Smooth muscle cell of the brain vasculature (primary cell): Measurements from ENCODE around the gene MDFI.

ENCODE experiments used
- DNase-seq: peaks from one replicate; pipeline ENCODE4 v3.0.0-alpha.2; 2012; ENCODE audit warnings: low read depth, low spot score

The MDFI gene

GRCh38 chr6:41638002-41638934 is at the start of gene MDFI:
Gene MDFI (plus strand): TSS chr6:41638468. CDS start chr6:41638750, 282 bp downstream.
- no peak for DNase-seq

GRCh38 chr6:41589223-41589622 is 49.0 kb upstream of the MDFI start:
- DNase-seq: no peak

DNA sequence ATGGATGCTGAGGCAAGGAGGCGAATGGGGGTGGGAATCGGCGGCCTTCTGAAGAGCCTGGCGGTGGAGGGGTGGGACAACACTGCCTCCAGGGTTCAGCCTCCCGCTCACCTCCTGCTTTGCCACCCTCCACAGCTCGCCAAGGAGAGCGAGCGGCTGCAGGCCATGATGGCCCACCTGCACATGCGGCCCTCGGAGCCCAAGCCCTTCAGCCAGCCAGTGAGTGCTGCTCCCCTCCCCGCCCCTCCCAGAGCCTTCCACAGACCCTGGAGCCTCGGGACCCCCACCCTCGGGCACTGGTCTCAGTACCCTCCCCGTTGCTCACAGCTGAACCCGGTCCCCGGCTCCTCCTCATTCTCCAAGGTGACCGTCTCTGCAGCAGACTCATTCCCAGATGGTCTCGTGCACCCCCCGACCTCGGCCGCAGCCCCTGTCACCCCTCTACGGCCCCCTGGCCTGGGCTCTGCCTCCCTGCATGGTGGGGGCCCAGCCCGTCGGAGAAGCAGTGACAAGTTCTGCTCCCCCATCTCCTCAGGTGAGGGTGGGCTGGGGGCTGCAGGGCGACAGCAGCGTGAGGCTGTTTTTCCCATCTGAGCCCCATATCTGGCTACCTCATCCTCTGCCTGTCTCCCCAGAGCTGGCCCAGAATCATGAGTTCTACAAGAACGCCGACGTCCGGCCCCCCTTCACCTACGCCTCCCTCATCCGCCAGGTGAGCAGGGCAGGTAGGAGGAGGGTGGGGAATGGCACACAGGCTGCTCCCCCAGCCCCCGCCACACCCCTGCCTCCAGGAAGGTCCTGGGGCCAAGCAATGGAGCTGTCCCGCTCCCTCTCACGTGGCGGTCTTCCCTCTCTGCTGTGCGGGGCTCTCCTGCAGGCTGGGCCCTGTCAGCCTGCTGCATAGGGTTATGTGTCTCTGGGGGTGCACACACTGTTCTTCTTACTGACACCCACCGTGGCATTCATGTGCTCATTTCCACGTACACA is 48.3 kb upstream of the MDFI start:
- no peak for DNase-seq

GRCh38 chr6:41591122-41591521 is 47.1 kb upstream of the MDFI start:
- no peak for DNase-seq

- DNase-seq: no peak
Observed at GRCh38 chr6:41591859-41592502, 46.3 kb upstream of the MDFI start.

GRCh38 chr6:41593406-41593805 is 44.9 kb upstream of the MDFI start:
- no peak for DNase-seq

DNA sequence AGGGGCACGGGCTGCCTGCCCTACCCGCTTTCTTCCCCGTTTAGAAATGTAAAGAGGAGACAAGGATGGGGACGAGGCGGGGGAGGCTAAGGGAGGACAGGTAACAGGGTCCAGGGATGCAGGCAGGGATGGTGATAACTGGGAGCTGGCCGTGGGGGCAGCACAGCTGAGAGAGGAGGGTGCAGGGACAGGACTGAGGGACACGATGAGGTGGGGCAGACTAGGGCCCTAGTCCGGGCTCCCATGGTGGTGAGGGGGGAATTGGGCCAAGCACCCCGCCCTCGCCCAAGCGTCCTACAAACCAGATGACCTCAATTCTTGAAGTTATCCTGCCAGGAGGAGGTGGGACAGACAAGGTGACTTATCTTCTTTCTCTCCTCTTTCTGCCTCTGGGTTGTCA is 44.4 kb upstream of the MDFI start:
- no peak for DNase-seq

DNA sequence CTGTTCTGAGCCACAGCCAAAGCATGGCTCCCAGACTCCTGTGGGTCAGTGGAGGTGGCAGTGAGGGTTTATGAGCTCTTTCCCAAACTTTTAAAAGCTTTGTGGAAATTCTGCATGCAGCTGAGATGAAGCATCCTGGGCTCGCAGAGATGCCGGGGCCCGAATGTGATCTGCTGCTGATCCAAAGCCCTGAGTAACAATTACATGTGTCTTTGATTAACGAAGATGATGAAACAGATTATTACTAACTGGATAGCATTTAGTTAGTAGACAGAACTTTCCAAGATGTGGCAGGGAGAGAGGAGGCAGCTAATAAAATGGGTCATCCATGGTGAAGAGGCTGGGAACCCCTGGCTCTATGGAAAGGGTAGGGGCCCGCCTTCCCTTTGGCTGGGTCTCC is 43.9 kb upstream of the MDFI start:
- DNase-seq: no peak

GRCh38 chr6:41594766-41595165 is 43.5 kb upstream of the MDFI start:
- DNase-seq: no peak

GRCh38 chr6:41595166-41595565 is 43.1 kb upstream of the MDFI start:
- no peak for DNase-seq

GRCh38 chr6:41596096-41596685 is 42.1 kb upstream of the MDFI start:
- no peak for DNase-seq

DNA sequence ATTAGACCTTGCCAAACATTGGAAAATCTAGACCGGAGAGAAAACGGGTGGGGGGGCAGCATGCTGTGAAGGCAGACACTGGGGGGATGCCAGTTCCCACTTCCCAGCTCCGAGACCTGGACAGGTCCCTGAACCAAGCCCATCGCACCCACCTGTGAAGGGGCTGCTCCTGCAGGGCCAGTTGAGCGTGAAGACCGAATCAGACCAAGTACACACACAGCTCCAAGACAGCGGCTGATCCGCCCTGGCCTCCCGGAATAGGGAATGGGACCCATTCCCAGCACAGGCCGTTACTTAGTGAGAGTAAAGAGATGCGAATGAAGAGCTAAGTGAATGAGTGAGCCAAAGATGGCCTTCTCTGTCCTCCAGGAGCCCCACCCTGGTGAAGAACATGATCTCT is 41.5 kb upstream of the MDFI start:
- no peak for DNase-seq

DNA sequence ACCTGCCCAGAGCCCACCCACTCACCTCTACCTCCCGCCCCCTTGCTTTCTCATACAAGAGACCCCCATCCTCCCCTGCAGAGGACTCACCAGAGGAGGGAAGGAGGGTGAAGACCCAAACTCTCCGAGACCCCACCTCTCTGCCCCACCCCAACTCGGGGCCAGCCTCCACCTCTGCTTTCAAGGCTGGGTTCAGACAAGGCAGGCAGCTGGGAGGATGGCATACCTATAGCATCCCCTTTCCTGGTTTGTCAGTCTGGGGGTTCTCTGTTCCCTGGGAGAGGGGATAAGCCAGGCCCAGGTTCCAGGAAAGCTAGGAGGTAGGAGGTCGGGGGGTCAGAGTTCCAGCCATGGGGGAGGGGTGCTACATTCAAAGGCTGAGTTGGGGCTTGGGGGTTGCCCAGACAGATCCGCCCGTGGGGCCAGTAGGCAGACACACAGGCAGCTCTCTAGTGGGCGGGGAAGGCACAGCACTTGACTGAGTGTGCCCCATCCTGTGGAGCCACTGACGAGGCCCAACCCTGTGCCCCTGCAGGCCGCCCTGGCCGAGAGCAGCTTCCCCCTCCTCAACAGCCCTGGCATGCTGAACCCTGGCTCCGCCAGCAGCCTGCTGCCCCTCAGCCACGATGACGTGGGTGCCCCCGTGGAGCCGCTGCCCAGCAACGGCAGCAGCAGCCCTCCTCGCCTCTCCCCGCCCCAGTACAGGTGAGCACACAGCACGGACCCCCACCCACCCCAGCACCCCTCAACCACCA is 40.8 kb upstream of the MDFI start:
- DNase-seq: no peak

DNA sequence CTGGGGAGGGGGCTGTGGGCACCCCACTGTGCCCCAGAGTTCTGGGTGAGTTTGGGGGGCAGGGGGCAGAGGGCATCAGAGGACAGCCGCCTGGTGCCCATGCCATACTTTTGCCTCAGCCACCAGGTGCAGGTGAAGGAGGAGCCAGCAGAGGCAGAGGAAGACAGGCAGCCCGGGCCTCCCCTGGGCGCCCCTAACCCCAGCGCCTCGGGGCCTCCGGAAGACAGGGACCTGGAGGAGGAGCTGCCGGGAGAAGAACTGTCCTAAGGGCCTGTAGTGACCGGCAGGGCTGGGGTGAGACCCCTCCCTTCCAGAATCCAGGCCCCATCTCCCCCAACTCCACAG is 39.6 kb upstream of the MDFI start:
- no peak for DNase-seq

DNA sequence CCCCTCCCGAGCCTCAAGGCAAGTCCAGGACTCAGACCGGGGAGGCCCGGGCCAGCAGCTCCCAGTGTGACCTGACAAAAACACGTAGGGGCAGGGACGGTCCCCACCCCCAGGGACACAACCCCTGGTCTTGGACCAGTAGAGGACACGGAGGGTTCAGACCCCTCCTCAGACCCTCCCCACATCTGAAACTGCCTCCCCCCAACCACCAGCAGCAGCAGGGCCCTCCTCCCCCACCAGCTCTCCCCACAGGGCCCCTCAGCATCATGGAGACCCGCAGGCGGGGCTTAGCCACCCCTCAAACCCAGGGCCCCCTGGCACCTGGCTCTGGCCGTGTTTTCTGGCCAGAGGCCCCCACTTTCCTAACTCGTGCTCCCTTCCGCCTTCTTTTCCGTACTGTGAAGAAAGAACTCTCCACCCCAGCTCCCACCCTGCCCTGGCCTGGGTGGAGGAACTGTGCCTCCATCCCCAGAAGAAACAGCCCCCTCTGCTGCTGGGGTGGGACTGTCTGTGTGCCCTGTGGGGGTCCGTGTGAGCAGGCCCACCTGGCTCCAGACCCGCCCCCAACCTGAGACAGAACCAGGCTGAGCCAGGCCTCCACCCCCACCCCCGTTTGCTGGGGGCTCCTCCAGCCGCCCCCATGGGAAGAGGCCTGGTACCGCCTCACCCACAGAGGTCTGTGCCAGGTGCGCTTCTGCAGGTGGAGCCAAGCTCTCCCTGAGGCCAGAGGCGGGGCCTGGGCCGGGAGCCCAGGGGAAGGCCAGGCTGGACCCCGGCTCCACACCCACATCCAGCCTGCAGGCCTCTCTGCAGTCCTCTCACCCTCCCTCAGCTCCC is 39.0 kb upstream of the MDFI start:
- no peak for DNase-seq

GRCh38 chr6:41599852-41600445 is 38.3 kb upstream of the MDFI start:
- DNase-seq: no peak

- DNase-seq: no peak
Observed at GRCh38 chr6:41600499-41601247, 37.6 kb upstream of the MDFI start.

GRCh38 chr6:41601248-41601549 is 37.1 kb upstream of the MDFI start:
- no peak for DNase-seq

GRCh38 chr6:41602422-41602743 is 35.9 kb upstream of the MDFI start:
- no peak for DNase-seq
